IMR-90 (cell line): ENCODE results near the gene KCTD2. TPM values are rescaled to one million over a fixed set of nuclear protein-coding genes. Genes with fewer than 3 reads are reported as not detected.

Source experiments
- CEBPB ChIP-seq: IDR thresholded peaks from 2 replicates; pipeline ENCODE4 v1.6.1; 2012; ENCODE audit warnings: low read depth, low read length, improper control_type of control experiment
- MAFK ChIP-seq: IDR thresholded peaks from 2 replicates; pipeline ENCODE4 v1.6.1; 2012; ENCODE audit warnings: low read depth, low read length, improper control_type of control experiment
- POLR2A ChIP-seq: IDR thresholded peaks from 2 replicates; pipeline ENCODE4 v1.6.1; 2012; ENCODE audit warnings: mild to moderate bottlenecking, low read depth, low read length
- RCOR1 ChIP-seq: IDR thresholded peaks from 2 replicates; pipeline ENCODE4 v1.6.1; 2012; ENCODE audit warnings: mild to moderate bottlenecking, low read length, improper control_type of control experiment; ENCODE audit not compliant: insufficient replicate concordance
- polyA plus RNA-seq, 3 experiments: library from polyadenylated mRNA; depleted of rRNA; stranded (reverse); fragments of >200 nt; gene quantifications; 2 replicates each; pipeline ENCODE4 v1.2.3, GENCODE V29; 2012; ENCODE audit warnings: low replicate concordance in 1 of 3
- total RNA-seq: library from RNA; depleted of rRNA; stranded (reverse); fragments of >200 nt; gene quantifications from 2 replicates; pipeline ENCODE4 v1.2.3, GENCODE V29; 2012

Gene KCTD2
- total and polyA plus RNA-seq, 2 of the 4 experiments (the other 2 are of a cell fraction) = 9.1 to 18.4 TPM

DNA sequence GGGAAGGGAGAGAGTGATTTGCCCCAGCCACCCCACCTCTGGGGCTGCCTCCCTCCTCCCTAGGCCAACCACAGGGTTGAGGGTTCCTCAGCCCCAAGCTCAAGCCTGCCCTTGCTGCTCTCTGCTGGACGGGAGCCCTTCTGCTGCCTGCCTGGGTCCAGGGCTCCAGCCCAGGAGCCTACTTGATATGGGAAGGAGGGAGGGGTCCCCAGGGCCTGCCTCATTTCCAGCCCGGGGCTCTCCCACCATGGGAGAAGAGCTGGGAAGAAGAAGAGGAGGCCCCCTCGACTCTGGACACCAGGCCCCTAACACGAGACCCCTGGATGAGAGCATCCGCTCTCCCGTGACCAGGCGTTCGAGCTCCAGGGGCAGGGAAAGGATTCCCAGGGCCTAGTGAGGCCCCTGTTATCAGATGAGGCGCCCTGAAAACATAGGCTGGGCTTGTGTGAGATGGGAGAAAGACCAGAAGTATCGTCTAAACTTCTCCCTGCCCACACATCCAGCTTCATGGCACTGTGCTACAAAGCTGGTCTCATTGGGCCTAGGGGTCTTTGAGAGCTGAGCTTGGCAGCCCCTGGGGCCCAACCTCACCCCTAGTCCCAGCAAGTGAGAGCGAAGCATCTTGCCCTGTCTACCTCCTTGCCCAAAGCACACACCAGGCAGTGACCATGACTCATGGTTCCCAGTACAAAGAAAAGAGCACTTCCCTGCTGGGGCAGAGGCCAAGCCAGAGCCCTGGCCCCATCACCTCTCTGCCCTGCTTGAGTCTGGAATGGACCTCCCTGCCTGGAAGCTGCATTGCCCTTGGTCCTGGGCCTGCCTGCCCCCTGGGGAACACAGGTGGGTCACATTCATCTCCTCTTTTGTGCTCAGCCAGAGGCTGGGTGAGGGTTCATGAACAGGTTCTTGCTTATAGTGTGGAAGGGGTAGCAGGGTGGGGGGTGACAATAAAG, 41.7 kb downstream of the KCTD2 start (continued):
- no peak for TF ChIP-seq CEBPB
- TF ChIP-seq MAFK = no peak
- no peak for TF ChIP-seq RCOR1
- no peak for TF ChIP-seq POLR2A
